ENCODE results near the gene SETD3.

The SETD3 gene

GRCh38 chr14:99516156-99516870 is 35.7 kb upstream of the SETD3 start:
- no peak for DNase-seq

- DNase-seq, result no peak
These were observed 34.9 kb upstream of the SETD3 start for GRCh38 chr14:99515301-99516155.

- DNase-seq, result no peak
These were observed 34.1 kb upstream of the SETD3 start for GRCh38 chr14:99514552-99515300.

GRCh38 chr14:99513946-99514551 is 33.4 kb upstream of the SETD3 start:
- no peak for DNase-seq

- DNase-seq, result no peak
These were observed 32.6 kb upstream of the SETD3 start for GRCh38 chr14:99513183-99513694.

GRCh38 chr14:99512571-99513182 is 32.0 kb upstream of the SETD3 start:
- no peak for DNase-seq

GRCh38 chr14:99512110-99512449 is 31.4 kb upstream of the SETD3 start:
- no peak for DNase-seq

- DNase-seq, result no peak
These were observed 30.9 kb upstream of the SETD3 start for GRCh38 chr14:99511421-99512109.

GRCh38 chr14:99510556-99511139 is 30.0 kb upstream of the SETD3 start:
- no peak for DNase-seq

- DNase-seq, result no peak
These were observed 29.4 kb upstream of the SETD3 start for GRCh38 chr14:99509871-99510555.

GRCh38 chr14:99508896-99509629 is 28.4 kb upstream of the SETD3 start:
- DNase-seq, result no peak

GRCh38 chr14:99507860-99508640 is 27.4 kb upstream of the SETD3 start:
- no peak for DNase-seq

GRCh38 chr14:99506276-99506675 is 25.6 kb upstream of the SETD3 start:
- DNase-seq, result no peak

GRCh38 chr14:99505089-99505488 is 24.4 kb upstream of the SETD3 start:
- DNase-seq, result no peak

GRCh38 chr14:99503848-99504453 is 23.3 kb upstream of the SETD3 start:
- DNase-seq, result no peak

GRCh38 chr14:99502989-99503421 is 22.3 kb upstream of the SETD3 start:
- DNase-seq, result no peak

GRCh38 chr14:99497894-99498293 is 17.2 kb upstream of the SETD3 start:
- DNase-seq, result no peak

GRCh38 chr14:99497341-99497740 is 16.7 kb upstream of the SETD3 start:
- no peak for DNase-seq

- no peak for DNase-seq
These were observed 3.4 kb upstream of the SETD3 start for GRCh38 chr14:99484106-99484505.

Measured in SIG-M5 (cell line).